Activated CD8-positive, alpha-beta memory T cell treated with anti-CD3 and anti-CD28 coated beads, Interleukin-2, amount 50 U/mL, for 24 hours (primary cell): ENCODE measurements around the gene ITGB2.

Source experiments
- DNase-seq: peaks from one replicate; pipeline ENCODE4 v3.0.0-alpha.2; 2020; ENCODE audit errors: extremely low read depth

ITGB2 gene

DNA sequence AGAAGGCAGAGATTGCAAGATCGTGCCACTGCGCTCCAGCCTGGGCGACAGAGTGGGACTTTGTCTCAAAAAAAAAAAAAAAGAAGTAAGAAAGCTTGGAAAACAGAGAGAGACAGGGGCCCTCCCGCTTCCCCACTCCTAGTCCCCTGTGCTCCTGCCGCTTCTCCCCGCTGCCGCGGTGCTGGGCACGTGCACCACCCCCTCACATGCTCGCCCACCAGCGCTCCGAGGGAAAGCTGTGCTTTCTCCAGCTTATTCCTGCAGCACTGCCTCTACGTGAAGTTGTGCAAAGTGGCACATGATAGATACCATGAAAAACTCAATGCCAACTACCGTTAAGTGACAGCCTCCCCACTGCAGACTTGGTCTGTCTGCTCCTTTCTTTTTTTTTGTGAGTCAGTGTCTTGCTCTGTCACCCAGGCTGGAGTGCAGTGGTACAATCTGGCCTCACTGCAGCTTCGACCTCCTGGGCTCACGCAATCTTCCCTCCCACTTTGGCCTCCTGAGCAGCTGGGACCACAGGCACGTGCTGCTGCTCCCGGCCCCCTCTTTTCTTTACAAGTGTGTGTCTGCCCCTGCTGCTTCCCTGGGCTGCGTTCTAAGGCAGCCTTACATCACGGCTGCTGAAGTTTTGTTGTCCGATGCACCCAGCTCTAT is 34.6 kb upstream of the ITGB2 start:
- no peak for DNase-seq

DNA sequence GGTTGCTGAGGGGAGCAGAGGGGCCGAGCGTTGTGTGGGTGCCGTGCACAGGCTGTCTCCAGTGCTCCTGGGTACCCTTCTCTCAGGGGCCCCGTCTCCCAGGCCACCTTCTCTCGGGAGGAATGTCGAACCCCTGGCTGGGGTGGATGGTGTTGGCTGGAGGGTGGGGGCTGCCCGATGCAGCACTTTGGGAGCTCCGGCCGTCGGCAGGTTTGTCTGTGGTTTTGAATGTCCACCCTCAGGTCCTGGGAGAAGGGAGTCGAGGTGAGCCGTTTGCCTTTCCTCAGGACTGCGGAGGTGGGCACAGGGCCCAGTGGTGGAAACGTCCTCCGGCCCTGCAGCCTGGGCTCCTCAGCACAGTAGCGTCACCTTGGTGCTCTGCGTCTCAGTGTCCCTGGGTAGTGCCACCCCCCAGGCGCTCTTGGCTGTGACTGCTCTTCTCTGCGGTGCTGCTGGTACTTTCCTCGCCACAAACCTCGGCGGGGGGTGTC is 33.6 kb upstream of the ITGB2 start:
- no peak for DNase-seq

DNA sequence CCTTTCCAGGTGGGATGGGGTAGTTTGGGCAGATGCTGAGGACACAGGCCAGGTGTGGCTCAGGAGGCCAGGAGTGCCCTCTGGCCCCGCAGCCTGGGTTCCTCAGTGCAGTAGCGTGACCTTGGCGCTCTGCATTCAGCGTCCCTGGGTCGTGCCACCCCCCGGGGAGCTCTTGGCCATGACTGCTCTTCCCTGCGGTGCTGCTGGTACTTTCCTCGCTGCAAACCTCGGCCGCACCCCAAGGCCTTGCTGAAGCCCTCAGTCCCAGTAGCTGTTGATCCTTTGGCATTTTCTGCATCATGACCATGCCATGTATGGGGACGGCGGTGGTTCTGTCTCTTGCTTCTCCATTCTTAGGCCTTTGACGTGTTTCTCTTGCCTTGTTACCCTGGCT is 32.9 kb upstream of the ITGB2 start:
- no peak for DNase-seq

DNA sequence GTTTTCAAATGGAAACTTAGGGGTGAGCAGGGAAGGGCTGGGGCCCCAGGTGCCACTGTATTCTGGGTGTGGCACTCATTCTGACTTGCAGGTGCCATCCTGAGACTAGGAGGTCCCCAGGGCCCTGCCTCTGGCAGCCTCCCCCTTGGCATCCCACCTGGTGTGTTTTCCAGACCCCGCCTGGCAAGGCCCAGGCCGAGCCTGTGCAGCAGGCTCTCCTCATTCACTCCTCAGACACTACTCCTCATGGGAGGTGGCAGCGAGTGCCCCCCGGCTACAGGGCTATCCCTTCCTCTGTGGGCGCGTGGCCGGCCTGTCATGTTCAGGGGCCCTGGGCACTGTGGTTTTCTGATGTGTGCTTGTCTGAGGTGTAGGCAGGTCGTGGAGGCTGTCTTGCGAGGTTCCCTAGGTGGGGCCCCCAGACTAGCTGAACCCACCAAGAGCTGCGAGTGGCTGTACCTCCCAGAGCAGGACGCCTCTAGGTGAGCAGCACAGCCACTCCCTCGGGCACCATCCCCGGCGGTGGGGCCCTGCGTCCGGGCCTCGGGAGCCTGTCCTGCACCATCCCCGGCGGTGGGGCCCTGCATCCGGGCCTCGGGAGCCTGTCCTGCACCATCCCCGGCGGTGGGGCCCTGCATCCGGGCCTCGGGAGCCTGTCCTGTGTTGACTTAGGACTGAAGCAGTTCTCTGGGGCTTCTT is 32.4 kb upstream of the ITGB2 start:
- no peak for DNase-seq

DNA sequence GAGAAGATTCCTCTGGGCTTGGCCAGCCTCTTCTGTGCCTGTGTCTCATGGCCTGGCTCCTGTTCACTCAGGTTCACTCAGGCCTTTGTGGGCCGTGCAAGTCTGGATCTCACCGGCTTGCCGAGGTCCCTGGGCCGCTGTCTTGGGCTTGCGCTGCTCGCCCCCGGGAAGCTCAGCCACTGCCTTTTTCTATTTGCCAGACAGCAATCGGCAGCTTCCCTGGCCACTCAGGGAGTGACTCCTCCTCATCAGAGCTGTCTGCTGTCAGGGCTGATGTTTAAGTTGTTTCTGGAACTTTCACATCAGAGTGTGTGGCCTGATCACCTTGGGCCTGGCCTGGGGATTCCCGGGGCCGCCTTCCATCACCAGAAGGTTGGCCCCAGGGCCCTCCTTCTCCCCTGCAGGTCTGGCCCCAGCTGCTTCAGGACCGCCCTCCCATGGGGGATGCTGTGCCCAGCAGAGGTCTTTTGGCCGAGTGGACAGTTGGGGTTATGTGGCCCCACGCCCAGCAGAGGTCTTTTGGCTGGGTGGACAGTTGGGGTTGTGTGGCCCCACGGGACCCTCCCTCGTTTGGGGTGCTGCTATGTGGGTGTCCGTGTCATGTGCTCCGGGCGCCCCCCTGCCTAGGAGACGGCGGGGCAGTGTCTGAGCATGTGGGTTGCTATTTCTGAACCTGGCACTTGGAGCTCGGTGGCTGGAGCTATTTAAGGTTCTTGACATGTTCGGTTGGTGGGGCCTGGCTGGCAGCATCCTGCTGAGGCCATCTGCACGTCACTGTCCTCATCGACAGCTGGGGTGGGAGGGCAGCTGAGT is 31.6 kb upstream of the ITGB2 start:
- DNase-seq = no peak

DNA sequence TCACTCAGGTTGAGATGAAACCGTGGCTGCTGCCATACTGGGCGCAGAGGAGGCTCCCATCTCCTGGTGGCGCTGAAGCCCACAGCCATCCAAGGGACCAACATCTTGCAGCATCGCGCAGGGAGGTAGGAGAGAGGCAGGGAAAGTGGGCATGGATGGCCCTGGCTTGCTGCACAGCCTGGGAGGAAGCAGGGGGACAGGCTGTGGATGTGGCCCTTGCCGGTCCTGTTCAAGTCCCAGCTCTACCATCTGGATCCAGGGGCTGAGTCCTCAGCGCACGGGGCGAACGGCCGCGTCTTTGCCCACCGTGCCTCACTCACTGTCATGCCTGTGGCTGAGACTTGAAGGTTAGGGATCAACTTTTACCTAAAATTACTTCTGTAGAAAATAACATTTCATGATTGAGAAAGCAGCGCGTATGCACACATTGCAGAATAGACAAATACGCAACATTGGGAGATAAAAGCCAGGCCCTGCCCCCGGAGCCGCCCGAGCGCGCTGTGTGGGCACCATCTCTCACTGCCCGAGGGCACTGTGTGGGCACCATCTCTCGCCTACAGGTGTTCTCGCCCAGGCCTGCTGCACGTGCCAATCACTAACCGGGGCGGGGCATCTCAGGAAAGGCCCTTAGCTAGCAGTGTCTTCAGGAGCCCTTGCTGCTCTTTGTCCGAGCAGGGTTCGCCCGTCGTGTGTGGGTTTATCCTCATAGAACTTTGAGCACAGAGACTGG is 30.7 kb upstream of the ITGB2 start:
- DNase-seq = no peak

DNA sequence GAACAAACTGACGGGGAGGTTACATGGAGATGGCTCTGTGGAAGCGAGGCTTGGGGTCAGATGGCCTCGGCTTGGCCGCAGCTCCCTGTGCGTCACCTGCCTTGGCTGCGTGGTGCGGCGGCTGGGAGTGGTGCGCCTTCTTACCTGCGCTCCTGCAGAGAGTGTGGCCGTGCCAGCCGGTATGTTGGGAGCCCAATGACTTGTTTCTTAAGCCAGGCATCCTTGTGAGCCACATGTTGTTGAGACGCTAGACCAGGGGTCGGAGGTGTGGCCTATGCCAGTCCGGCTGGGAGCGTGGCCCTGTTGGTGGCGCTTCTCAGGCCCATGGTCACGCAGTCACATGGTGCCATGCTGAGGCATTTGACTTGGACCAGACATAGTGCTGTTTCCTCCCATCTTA is 29.7 kb upstream of the ITGB2 start:
- DNase-seq = no peak

DNA sequence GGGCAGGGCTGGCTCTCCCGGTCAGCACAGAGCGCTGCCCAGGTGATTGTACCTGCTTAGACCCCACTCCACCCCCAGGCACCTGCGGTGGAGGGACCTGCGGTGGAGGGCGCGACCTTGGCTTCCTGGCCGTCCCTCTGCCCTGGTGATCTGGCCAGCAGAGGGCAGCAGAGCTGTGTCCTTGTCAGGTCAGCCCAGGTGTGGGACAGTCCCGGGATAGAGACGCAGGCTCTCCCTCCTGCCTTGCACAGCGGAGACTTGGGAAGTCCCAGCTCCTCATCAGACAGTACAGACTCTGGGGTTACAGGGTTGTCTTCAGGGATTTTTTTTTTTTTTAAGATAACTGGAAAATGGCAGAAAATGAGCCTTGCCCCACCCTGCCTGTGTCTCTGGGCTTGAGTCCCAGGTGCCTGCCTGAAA is 29.1 kb upstream of the ITGB2 start:
- peak; percentile 56 for DNase-seq

DNA sequence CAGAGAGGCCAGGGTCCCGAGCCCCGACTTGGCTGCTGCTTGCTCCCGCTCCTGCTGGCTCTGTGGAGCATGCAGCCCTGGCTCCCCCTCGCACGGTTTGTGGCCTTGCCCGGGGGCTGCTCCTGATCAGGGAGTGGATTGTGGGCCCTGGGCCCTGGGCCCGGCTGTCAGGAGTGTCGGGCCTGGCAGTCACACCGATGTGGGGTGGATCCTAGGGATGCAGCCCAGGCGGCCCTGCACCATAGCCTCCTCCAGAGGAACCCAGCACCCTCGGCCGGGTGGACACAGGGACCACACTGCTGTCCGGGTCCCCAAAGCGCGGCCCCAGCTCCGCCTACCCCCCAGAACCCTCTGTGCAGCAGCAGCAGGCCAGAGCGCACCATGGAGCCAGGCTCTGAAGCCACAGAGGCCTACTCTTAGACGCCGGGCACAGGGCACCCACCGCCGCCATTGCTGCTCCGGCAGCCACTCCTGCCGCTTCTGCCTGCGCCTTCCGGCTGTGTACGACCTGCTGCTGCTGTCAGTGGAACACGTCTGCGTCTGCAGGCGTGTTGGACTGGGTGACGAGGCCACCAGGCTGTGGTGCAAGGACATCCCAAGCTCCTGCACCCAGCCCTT is 28.6 kb upstream of the ITGB2 start:
- DNase-seq = no peak

DNA sequence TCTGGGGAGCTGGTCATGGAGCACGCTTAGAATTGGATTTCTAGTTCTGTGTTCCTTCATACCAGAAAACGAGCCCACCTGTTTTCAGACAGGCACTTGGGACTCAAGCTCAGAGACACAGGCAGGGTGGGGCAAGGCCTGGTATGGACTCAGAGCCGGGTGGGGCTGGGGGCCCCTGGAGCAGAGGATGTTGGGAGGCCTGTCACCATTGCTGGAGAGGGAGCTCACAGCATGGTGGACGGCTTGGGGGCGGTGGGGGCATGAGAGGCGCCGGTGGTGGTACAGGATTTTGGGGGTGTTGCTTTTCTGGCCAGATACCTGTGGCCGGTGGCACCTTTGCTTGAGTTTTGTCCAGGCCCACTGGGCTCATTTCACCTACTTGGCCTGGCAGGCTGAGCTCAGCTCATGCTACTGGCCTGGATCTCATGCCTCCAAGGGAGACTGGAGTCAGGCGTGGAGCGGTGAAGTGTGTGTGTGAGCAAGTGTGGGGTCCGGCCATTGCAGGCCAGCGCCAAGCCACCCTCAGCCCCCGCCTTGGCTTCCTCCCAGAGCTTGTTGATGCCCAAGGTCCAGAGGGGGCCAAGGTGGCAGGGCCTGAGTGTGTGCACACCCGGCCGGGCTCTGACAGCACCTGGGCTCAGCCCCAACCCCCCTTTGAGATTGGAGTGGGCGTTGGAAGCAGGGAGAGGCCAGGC is 27.9 kb upstream of the ITGB2 start:
- DNase-seq = no peak

DNA sequence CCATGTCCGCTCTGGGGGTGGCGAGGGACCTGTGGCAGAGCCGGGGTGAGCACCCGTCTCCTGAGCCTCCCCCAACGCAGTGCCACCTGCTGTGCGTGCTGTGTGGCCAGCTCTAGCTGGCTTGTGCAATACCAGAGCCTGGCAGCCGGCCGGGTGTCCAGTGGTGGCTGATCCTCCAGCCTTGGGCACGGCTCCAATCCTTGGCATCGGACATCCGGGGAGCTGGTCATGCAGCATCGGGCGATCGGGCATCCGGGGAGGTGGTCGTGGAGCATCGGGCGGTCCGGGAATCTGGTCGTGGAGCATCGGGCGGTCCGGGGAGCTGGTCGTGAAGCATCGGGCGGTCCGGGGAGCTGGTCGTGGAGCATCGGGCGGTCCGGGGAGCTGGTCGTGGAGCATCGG is 27.2 kb upstream of the ITGB2 start:
- no peak for DNase-seq

DNA sequence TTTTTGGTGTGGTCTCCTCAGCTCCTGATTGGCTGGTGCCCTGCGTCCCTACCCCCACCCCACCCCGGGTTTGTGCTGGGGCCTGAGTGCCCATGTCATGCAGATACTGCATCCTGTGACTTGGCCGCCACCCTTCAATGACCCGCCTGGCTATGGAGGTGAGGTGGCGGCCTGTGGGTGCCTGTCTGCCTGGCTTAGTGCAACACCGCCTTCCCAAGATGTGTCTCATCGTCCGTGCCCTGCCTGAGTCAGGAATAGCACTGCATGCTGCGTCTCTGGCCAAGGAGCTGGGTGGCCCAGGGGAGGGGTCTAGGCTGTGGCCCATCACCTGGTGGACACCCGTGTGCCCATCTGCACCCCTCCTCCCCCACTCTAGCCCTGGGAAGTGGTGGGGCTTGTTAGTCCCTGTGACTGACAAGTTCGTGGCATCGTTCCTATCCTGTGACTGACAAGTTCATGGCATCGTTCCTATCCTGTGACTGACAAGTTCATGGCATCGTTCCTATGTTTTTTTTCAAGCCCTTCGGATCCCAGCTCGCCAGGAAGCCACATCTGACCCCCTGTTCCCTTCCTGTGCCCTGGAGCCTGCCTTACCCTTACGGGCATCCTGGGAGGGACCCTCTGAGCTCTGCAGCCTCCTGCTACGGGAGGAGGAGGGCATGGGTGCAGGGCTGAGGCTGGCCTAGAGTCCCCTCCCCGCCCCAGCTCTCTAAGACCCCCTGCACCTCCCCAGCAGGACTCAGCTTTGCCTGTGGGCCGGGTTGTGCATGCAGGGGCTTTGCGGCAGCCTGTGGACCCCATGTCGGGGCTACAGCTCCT is 26.6 kb upstream of the ITGB2 start:
- DNase-seq = no peak

DNA sequence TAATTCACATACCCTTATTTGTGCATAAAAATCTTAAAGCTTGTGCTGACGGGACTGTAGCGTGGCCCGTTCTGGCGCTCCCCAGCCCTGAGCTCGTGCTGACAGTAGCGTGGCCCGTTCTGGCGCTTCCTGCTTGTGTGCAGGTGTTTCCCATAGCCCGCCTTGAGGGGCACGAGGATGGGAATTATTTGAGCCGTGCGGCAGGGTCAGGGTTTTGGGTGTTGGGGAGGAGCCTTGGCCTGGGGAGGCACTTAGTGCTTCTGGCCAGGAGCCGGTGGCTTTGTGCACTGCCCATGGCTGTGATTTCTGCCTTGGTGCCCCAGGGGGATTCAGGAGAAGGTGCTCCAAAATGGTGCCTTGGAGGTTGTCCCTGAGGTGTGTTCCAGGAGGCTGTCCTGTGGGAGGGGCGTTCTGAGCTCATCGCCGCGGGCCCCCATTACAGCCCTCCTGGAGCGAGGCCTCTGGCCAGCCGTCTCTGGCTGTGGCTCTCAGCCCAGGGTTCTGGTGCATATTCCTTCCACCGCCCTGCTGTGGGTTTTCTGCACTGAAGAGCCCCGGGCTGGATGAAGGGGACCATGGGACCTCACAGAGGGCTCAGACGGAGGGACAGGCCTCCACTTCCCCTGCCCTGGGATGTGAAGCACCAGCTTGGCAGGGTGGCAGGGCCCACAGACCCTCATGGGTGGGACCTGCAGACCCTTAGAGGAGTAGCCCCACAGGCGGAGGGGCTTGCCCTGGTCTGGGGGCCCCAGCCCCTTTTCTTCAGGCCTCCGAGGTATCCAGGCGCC is 25.7 kb upstream of the ITGB2 start:
- DNase-seq = no peak

DNA sequence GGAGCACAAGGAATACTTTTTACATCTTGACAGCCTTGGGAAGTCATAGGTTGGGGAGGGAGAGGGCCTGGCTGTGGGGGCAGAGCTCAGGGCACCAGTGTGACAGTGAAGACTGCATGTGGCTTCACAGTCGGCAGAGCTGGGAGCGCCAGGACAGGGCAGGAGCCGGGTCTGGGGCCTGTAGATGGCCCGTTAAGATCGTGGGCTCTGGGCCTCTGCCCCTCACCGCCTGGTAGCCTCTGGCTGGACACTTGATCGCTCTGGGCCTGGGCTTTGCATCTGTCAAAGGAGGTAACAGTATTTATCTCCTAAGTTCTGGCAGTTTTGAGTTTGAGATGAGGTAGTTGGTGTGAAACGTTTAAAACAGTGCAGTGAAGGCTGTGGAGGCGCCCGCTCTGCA is 23.9 kb upstream of the ITGB2 start:
- DNase-seq = no peak

DNA sequence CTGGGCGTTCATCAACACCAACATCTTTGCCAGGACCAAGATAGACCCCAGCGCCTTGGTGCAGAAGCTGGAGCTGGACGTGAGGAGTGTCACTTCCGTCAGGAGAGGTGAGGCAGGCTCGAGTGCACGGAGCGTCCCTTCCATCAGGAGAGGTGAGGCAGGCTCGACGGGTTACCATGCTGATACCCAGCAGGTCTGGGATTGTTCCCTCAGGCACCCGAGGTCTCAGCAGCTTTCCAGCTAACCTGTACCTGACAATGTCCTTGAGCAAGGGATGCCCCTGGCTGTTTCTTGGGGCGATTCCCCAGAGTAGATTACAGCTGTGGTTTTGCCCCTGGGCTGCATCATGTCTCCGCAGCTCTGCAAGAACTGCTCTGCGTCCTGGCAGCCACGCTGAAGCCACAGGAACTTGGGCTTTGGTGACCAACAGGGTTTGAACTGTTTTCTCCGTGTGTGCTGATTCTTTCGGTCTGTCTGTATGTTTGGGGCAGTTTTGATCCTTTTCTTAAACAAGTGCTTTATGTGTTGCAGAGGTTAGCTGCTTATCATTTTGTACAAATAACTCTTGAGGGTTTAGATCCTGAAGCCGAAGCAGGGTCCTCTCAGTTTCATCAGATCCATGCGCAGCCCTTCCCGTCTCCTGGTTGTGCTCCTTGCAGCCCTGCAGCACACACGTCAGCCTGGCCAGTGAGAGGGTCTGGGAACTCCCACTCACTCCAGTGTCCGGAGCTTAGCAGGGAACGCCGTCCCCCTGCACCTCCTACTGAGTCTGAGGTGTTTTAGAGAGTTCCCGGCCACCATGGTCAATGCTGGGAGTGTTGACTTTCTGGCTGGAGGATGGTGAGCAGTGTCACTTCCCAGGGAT is 23.2 kb upstream of the ITGB2 start:
- DNase-seq = no peak

DNA sequence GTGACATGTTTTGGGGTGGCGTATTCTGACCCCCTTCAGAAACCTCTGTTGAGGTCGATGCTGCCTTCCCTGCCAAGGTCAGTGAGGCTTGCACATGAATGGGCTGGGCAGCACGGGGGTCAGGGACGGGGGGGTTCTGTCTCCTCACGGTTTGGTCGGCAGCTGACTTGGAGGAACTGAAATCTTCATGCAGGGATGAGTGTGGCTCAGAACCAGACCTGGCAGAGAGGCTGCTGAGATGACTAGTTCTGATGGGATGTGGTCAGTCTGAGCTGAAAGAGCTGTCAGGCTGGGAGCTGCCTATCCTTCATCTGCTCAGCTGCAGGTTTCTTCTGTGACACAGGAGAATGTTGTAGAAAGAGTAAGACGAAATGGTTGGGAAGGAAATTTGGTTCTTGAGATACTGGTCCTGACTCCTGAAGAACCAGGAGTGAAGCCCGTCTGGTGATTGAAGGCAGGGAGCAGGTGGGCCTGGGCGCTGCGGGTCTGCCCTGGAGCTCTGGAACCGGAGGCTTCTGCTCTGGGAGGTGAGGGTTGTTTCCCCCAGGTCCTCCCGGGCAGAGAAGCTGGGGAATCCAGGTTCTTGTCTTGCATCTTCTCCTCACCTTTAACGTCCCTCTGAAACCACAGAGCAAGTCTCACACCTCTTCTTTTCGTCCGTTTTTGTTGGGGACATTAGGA is 22.4 kb upstream of the ITGB2 start:
- DNase-seq = no peak

DNA sequence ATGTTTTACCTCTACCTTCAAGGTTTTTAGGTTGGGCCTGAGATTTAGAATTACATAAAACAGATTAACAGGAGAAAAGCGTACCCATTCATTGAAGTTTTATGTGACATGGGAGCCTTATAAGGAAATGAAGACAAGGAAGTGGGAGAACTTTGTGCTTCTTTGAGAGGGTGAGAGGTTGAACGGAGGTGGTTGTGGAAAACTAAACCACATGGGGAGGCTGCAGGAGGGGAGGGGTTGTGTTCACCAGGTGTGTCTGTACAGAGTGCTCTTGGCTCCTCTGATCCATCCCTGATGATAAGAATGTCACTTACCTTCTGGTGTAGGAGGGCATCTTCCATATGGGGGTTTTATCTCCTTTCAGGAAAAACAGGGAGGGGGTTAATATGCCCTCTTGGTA is 21.9 kb upstream of the ITGB2 start:
- no peak for DNase-seq

DNA sequence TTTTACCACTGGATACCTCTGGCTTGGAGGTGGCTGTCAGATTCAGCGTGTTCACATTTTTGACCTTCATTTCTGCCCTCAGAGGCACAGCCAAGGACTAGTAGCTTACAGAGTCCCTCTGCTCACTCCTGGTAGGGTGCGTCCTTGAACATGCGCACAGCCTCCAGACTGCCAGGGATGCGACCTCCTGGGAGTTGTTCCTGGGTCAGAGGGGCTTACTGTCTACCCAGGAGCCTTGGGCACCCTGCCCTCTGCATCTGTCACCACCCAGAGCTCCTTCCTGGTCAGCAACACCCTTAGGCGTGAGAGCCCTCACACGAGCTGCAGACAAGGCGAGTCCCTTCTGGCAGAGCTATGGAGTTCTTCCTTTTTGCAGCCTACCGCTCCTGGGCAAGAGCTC is 20.9 kb upstream of the ITGB2 start:
- DNase-seq = no peak
